ENCODE data around the gene SCRT2.
A peak's percentile ranks its signal among the peaks of the same experiment; 100 is the strongest.
"Not testable (repeated sequence)": the region's sequence is repeated elsewhere in the genome, so short reads cannot be mapped to it uniquely, and the experiment has no call there.

The SCRT2 gene

DNA sequence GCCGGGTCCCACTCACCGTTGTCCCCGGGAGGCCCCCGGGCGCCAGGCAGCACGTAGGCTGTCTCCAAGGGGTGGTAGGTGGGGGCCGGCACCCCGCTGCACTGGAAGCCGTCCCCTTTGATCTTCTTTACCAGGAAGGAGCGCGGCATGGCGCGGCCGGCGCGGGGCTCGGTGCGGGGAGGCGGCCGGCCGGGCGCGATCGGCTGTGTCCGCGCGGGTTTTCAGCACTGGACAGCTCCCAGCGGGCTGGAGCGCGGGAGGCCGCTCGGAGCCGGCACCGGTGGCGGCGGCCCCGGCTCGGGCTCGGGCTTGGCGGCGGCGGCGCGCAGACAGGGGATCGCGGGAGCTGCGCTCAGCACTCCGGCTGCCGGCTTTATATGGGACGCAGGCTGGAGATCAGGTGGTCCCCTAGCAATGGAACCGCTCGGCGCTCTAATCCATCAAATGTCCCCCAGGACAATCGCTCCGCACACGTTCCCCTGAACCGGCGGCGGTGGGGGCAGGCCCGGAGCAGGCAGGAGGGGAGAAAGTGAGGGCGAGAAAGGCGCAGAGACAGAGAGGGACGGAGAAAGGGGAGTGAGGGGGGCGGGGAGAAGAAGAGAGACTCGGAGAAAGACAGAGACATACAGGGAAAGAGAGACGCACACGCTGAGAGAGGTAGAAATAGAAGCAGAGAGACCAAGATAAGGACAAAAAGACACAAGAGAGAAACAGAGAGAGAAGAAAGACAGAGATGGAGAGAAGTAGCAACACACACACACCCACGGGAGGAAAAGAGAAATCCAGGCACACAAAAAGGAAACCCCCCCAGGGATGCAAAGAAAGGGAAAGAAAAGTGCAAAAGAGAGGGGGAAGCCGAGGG, at the start of gene SCRT2:
SCRT2 (minus strand) TSS at position 350 of the 862 bp plus-strand sequence; CDS start at position 149, 201 bp downstream.
- DNase-seq = peak; percentile 58 to 93 (median 68)
- intact Hi-C loops (cut with DNase I) = loop anchor here (5.0 kb wide), 1 partner anchor 52 kb away; no protein-coding TSS in a partner anchor

DNA sequence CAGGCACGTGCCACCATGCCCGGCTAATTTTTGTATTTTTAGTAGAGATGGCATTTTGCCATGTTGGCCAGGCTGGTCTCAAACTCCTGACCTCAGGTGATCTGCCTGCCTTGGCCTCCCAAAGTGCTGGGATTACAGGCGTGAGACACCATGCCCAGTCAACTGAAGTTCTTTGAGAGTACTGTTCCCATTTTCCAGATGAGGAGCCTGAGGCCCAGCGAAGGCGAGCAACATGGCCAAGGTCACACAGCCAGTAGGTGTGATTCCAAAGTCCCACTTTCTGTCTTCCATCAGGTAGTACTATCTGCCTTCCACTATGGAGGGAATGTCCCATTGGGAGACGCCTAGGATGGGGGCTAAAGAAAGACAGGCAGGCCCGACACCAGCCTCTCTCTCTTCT, 49.2 kb upstream of the SCRT2 start:
- not testable (repeated sequence) for DNase-seq

DNA sequence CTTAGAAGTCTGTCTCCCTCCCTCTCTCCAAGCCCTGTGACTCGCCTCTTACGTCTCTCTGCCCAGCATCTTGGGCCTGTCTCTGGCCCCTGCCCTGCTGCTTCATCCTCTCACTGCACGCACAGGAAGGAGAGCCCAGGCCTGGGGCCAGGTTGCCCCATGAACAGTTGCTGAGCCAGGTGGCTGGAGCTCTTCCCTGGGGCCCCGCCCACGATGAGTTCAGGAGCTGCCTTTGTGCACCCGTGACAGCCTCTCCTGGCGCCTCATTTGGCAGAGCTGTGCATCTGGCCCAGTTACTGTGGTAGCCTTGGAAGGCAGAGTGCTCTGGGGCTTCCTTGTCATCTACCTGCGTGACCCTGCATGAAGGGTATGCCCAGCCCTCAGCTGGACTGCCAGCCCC, 48.2 kb upstream of the SCRT2 start:
- intact Hi-C loops (cut with DNase I) = no loop called here
- no peak for DNase-seq

More for the DNA sequence above, 49.2 kb upstream of the SCRT2 start:
- intact Hi-C loops (cut with DNase I) = loop anchor here (5.0 kb wide), 1 partner anchor 47 kb away; the partner anchor contains the start of gene SCRT2

DNA sequence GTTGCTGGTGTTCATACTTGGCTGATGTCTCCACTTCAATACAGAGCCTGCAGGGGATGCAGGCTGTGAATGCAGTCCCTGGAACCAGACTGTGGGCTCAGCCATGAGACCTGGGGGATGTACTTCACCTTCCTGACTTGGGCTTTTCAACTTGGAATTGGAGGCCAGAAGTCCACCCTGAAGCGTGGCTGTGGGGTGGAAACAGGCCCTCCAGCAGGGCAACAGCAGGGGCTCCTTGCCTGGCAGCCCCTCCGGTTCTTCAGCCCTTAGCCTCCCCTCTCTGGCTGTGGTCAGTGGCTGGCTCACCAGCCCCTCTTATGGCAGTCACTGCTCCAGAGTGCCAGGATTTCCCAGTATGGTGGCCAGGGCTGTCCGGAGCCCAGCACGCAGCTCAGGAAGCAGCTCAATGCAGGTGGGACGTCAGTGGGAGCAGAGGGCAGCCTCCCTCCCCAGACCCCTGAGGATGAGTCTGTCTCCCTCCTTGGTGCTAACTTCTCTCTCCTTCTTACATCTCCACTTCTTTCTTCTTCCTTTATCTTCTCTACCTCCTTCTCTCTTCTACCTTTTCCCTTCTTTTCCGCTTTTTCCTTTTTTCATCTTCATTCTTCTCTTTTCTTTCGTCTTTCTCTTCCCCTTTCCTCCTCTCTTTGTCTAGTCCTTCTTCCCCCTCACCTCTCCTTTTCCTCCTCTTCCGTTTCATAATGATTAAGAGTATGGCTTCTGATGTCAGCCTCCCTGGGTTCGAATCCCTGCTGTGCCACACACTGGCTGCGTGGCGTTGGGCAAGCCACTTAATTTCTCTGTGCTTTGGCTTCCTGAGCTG, 47.4 kb upstream of the SCRT2 start:
- intact Hi-C loops (cut with DNase I) = no loop called here
- DNase-seq = no peak

DNA sequence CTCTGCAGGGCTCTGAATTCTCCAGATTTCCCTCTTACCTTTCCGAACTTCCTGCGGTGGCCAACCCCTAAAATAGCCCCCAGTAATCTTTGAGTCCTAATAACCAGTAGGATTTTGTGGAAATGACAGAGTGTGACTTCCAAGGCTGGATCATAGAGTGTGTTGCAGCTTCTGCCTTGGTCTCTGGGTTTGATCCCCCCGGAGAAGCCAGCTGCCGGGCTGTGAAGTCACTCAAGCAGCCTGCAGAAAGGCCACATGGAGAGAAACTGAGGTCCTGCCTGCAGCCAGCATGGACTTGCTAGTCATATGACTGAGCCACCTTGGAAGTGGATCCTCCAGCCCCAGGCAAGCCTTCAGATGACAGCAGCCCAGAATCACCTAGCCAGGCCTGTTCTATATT, 46.3 kb upstream of the SCRT2 start:
- no peak for DNase-seq
- intact Hi-C loops (cut with DNase I) = no loop called here

DNA sequence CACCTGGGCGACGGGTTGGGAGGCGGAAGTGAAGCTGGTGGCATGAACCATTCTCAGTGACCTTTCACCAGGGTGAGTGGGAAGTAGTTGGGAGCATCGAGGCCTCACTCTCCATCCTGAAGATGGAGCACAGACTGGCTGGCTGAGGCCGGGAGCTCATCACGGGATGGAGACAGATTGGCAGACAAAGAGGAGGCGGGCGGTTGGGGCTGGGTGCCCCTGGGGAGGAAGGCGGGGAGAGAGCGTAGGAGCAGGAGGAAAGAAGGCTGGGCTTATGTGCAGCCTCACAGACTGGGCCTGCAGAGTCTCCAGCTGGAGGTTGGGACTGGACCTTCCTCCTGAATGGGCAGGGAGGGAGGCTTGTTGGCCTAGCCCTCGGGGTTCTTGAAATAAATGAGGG, 44.2 kb upstream of the SCRT2 start:
- no peak for DNase-seq
- intact Hi-C loops (cut with DNase I) = no loop called here

DNA sequence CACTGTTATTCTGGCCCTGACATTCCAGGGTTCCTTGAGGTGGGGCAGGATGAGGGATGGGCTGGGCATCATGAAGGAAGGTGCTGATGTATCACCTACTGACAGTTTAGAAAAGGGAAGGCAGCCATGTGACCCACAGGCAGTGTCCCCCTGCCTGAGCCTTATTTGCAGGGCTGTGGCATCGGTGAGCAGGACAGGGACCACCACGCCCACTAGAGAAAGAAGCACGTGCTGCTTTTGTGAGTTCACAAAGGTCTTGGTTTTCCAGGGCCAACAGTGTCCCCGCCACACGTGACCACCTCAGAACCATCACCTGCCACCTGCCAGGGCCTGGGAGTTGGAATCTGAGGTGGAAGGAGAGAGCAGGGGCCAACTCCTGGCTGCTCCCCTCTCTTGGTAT, 43.5 kb upstream of the SCRT2 start:
- intact Hi-C loops (cut with DNase I) = no loop called here
- no peak for DNase-seq

DNA sequence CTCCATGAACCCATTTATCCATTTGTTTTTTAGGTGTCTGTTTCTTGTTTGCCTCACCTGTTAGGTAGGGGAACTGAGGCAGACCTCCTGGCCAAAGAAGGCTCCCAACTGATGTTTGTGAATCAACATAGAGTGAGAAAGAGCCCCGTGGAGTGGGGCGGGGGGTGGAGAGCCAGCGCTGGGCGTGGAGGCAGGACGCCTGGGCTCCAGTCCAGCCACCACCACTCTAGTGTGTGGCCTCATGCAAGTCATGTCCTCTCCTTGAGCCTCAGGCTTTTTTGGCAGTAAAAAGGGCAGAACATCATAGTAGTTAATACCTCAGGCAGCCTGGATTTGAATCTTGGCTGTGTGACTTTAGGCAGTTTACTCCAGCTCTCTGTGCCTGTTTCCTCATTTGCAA, 42.2 kb upstream of the SCRT2 start:
- DNase-seq = no peak
- intact Hi-C loops (cut with DNase I) = no loop called here

DNA sequence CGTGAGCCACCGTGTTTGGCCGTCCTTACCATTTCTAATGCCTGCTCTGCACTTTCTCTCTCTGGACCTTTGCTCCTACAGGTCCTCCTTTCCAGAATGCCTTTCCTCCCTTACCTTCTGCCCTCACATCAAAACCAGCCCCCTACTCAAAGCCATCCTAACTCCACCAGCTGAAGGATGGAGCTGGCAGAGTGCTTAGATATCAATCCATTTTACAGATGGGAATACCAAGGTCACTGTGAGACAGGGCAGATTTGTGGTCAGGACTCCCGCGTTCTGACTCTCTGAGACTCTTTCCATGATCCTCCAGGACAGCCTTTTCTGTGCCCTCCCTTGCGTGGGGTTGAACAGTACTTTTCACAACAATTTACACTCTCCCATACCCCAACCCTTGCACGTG, 41.7 kb upstream of the SCRT2 start:
- intact Hi-C loops (cut with DNase I) = no loop called here
- peak in 1 of 10 donors; percentile 7 for DNase-seq

DNA sequence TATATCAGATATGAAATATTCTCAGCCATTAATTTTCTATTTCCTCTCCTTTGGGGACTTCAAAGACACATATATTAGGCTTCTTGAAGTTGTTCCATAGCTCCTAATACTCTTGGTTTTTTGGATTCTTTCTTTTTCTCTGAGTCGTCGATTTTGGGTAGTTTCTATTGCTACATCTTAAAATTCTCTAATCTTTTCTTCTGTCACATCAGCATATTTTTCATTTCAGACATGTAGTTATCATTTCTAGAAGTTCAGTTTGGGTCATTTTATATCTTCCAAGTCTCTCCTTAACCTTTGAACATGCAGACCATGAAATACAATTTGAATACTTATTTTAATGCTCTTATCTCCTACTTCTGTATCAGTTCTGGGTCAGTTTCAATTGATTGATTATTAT, 38.9 kb upstream of the SCRT2 start:
- DNase-seq = no peak
- intact Hi-C loops (cut with DNase I) = no loop called here

DNA sequence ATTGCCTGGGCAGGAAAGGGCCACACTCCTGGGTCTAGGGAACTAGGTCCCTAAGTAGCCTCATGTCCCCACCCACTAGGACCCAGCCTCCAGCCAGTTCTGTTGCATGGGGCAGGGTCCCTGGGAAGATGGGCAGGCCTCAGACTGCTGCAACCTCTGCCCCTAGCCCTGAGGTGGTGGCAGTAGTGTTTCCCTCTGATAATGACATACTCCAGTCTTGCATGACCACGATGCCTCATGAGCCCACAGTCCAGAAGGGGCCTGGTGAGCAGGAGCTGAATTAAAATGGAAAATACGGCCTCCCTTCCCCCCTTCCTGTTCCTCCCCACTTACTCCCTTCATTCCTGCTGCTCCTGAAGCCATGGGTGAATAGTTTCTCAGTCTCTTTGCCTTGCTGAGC, 36.0 kb upstream of the SCRT2 start:
- no peak for DNase-seq
- intact Hi-C loops (cut with DNase I) = no loop called here

DNA sequence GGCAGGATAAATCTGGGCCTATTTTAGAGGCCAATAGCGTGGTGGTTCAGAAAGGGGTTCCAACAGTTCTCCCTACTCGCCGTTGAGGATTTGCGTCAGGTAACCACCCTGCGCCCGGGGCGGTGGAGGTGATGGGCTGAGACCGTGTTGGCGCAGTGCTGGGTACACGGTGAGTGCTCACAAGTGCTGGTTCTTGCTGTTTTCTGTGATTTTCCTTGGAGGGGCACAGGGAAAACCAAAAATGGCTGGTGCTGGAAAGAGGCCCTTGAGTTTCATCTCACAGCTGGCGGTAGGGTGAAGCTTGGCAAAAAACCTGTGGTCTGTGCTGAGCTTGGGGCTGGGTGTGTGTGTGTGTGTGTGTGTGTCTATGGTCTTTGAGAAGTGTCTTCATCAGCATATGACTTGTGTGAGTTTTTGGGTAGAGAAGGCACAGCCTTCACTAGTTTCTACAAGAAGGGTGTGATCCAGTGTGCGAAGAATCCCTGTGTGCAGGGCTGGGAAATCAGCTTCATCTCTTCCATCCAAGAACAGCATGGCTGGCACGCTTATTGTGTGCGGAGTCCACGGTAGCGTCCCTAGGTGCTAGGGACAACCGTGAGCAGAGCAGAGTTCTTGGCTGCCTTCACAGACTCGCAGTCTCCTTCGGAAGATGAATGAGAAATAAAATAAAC, 35.3 kb upstream of the SCRT2 start:
- no peak for DNase-seq
- intact Hi-C loops (cut with DNase I) = no loop called here

DNA sequence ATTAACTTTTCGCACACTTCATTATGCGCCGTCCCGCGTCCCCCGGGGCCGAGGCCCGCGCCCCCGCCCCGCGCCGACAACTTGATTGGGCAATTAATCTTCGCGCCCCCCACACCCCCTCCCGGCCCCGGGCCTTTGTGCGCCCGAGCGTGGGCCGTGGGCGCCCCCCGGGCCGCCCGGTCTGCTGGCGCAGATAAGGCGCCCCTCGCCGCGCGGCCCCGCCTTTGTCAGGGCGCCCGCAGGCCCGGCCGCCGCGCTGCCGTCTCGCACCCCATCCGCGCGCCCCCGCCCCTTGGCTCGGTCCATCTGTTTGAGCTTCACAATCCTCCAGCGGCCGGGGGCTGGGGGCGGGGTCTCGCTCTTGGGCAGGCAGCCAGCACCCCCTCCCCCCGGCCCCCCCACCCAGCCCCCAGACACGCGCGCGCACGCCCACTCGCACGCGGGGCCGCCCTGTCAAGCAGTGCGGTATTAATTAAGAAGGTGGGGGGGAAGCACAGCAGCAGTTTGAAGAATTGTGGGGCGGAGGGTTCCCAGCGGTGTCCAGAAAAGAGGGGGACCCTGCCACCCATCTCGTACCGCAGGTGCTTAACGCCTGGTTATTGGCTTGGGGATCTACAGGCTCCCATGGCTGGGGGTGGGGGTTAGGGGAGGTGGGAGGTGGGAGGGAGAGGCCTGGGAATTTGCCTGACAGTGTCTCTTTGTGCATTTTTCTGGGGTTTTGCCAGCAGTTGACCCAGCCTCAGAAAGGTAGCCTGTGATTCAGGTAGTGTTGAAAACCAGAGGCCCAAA, 34.6 kb upstream of the SCRT2 start:
- intact Hi-C loops (cut with DNase I) = no loop called here

DNA sequence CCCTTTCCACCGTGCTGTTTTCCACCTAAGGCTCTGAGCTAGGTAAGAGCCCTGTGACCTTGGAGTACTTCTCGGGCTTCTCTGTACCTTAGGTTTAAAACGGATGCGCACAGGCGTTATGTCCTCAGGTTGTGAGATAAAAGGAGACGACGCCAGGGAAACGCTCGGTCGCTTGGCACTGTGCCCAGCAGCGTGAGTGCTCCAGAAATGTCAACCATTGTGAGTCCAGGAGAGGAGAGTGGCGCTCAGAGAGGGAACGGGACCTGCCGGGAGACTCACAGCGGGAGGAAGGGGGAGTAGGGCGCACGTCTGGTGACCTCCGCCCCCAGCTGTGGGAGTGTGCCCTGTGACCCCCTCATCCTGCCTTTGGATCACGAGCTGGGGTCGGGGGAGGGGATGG, 33.8 kb upstream of the SCRT2 start:
- DNase-seq = no peak
- intact Hi-C loops (cut with DNase I) = no loop called here

More for the DNA sequence above, 34.6 kb upstream of the SCRT2 start:
- DNase-seq = no peak

DNA sequence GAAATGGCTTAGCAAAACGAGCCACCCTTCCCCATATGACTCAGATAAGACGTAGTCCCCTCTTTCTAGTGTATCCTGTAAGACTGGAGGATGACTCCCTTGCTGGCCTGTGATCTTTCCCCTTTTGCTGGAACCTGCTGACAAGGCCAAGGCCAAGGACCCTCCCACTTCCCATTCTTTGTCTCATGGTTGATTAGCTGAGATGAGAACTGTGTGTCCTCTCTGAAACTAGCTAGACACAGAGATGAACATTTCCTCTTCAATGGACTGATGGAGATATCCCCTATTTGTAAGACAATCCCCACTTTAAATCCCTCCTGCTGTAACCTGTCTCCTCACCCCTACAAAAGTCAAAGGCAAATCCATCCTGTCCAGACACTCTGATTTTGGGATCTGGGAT, 33.4 kb upstream of the SCRT2 start:
- DNase-seq = no peak
- intact Hi-C loops (cut with DNase I) = no loop called here

DNA sequence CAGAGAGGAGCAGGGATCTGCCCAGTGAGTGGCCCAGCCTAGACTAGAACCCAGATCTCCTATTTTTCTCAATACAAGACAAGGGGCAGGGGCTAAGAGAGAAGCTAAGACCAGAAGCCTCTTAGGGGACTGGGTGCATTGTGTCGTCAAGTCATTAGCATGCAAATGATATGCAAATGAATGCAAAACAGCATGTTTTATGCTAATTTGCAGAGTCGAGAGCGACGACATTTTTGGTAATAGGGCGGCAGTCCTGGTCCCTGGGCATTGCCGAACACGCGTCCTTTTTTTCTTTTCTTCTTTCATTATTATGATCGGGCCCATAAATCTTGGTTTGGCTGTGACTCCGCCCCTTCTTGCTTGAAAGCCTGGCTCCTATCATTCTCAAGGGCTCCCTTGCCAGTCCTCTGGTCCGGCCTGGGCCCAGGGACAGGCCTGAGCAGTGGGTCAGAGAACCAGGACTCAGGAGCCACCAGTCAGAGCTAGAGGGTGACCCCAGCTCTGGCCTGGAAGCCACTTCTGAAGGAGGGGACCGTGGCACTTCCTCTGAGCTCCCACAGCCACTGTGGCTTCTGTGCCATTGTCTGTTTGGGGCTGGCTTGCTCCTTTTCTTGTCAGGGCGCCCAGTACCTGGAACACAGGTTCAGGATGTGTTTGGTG, 32.0 kb upstream of the SCRT2 start:
- no peak for DNase-seq
- intact Hi-C loops (cut with DNase I) = no loop called here

DNA sequence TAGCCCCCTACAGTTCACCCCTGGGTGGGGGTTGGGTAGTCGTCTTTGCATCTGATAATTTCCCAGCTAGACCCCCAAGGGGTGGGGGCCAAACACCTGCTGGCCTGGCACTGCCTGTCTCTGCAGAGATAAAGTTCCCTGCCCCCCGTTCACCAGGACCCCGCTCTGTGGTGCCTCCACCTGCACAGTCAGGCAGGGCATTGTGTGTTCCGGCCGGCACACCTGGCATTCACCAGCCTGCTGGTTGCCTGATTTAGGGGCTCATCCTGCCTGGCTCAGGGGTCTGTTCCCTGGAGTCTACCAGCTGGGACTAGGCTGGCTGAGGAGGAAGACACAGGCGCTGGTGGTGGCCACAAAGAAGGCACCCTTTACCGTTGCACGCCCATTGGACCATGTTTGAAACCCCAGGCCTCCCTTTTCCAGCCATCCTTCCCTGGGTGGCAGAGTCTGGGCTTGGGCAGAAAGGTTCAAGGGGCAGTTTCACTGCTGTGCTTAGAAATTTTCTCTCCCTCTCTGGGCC, 30.8 kb upstream of the SCRT2 start:
- intact Hi-C loops (cut with DNase I) = no loop called here
- no peak for DNase-seq

DNA sequence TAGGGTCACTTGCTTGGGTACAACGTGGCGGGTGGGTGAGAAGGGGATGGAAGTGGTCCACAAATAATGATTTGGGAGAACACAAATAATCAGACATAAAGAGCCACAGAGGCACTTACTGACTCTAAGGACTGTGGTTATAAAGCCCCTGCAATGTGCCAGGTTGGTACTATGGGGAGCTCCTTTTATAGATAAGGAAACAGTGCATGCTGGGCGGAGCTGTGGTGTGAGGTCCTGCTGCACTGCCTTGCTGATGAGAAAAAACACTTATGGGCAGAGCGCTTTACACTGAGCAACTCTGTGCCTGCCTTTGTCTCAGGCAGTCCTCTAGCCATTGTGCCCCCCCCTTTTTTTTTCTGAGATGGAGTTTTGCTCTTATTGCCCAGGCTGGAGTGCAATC, 29.1 kb upstream of the SCRT2 start:
- no peak for DNase-seq
- intact Hi-C loops (cut with DNase I) = no loop called here

DNA sequence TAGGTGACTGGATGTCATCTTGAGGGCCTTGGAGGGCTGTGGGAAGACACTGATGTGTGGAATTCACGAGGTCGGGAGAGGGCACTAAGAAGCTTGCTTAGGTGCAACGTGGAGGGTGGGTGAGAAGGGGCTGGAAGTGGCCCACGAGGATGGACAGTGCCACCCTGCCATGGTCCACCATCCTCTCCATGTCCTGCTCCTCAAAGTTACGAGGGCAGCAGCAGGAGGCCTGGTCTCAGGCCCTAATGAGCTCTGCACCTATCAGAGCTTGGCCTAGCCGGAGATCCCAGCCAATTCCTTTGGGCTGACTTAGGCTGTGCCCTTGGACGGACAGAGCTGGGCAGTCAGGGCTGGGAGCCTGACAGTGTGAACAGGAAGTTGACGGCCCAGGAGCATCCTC, 27.8 kb upstream of the SCRT2 start:
- no peak for DNase-seq

More for the DNA sequence above, 27.8 kb upstream of the SCRT2 start:
- intact Hi-C loops (cut with DNase I) = no loop called here

Data from posterior cingulate gyrus (tissue), 11 donors.